ENCODE results near the gene TREX2. TPM values are rescaled to one million over a fixed set of nuclear protein-coding genes. Genes with fewer than 3 reads are reported as not detected.

The TREX2 gene
- total and polyA plus RNA-seq, 2 of the 4 experiments (the other 2 are of a cell fraction), result 0.36 to 0.84 TPM

GRCh38 chrX:153417637-153418036 is 28.2 kb downstream of the TREX2 start:
- no peaks in the 10 kb centered on the region for H4K20me1 ChIP-seq (ENCODE audit: insufficient read depth, low read length)
- TF ChIP-seq CEBPB (IDR thresholded peaks at IDR 0.05; ENCODE audit: low read depth, low read length), result no peak
- TF ChIP-seq MAZ (IDR thresholded peaks at IDR 0.05; ENCODE audit: borderline replicate concordance, low read depth, low read length), result no peak
- TF ChIP-seq RFX5 (IDR thresholded peaks at IDR 0.05; ENCODE audit: low read depth, low read length), result no peak
- no peak for TF ChIP-seq POLR2A (IDR thresholded peaks at IDR 0.05; ENCODE audit: low read depth, low read length)
- TF ChIP-seq NFE2L2 (IDR thresholded peaks at IDR 0.05; ENCODE audit: low read depth, low read length), result no peak
- no peak for TF ChIP-seq RAD21 (IDR thresholded peaks at IDR 0.05; ENCODE audit: low read length)
- TF ChIP-seq CTCF (conservative IDR thresholded peaks at IDR 0.05; ENCODE audit: low read depth, low read length), result no peak
- TF ChIP-seq FOS (IDR thresholded peaks at IDR 0.05; ENCODE audit: low read depth, low read length), result no peak
- no peak for TF ChIP-seq RCOR1 (IDR thresholded peaks at IDR 0.05; ENCODE audit: insufficient replicate concordance, low read length)
- H3K4me3 ChIP-seq (ENCODE audit: insufficient read depth, low read depth, low read length), result no peak overlapping the region
- no peak overlapping the region for H3K23ac ChIP-seq (ENCODE audit: low read depth, low read length)
- H2BK5ac ChIP-seq (ENCODE audit: low read depth, low read length, poor library complexity, severe bottlenecking), result no peak overlapping the region
- dilution Hi-C loops (cut with HindIII; ENCODE audit: low sequenced_read_pairs, unreplicated experiment), result no loop called here
- no peak overlapping the region for H3K9ac ChIP-seq (ENCODE audit: low read depth, low read length)
- CTCF ChIA-PET, result no interaction called here
- H3K4me1 ChIP-seq (ENCODE audit: control insufficient read depth, insufficient read depth, low read length), result no peaks in the 10 kb centered on the region
- in situ Hi-C loops (cut with MboI; ENCODE audit: low sequenced_read_pairs), result loop anchor here (25.0 kb wide), 1 partner anchor 230 kb away; the partner anchor contains the start of gene MAGEA1
- no peaks in the 10 kb centered on the region for H3K9me1 ChIP-seq (ENCODE audit: insufficient read depth, low read length)
- H2BK120ac ChIP-seq (ENCODE audit: low read depth, low read length), result no peak overlapping the region
- no peak overlapping the region for H4K8ac ChIP-seq (ENCODE audit: low read depth in 2 of 2, low read length in 2 of 2)
- no peak overlapping the region for H3K4me2 ChIP-seq (ENCODE audit: low read depth, low read length)
- no TSS peak for BruUV-seq (replicated peaks)
- intact Hi-C loops (cut with micrococcal nuclease), result no loop called here
- POLR2A ChIA-PET (ENCODE audit: unreplicated experiment), result no interaction called here
- no peak for DNase-seq
- WGBS, 2 experiments (ENCODE audit: extremely low coverage in 2 of 2, insufficient read length in 1 of 2), result 68% methylated on average over 5 of the region's 8 CpGs; no CpG with 5 or more reads in 1 of the 2 experiments
- H3K79me1 ChIP-seq (ENCODE audit: low read depth in 1 of 2, low read length in 2 of 2), result no peaks in the 10 kb centered on the region
- H3K18ac ChIP-seq (ENCODE audit: low read depth, low read length), result no peak overlapping the region
- no peak overlapping the region for H3K27ac ChIP-seq (ENCODE audit: insufficient read depth, low read length)
- ATAC-seq (ENCODE audit: low read depth), result no peak
- H2AK5ac ChIP-seq (ENCODE audit: low read depth, low read length), result no peak overlapping the region
- no peak overlapping the region for H2AFZ ChIP-seq (replicated peaks; ENCODE audit: low read length, poor library complexity)
- H4K91ac ChIP-seq (ENCODE audit: insufficient read depth, low read depth, low read length), result no peak overlapping the region
- peaks cover 10% of the 10 kb centered on the region for H3K27me3 ChIP-seq (ENCODE audit: control insufficient read depth, insufficient read depth, low read length)
- no peak overlapping the region for H2BK20ac ChIP-seq (ENCODE audit: low read depth, low read length)
- peaks cover 4% of the 10 kb centered on the region; the same call in 1 of the 2 replicates for H3K9me3 ChIP-seq (ENCODE audit: control insufficient read depth, insufficient read depth, low read length)
- H2AK9ac ChIP-seq (replicated peaks; ENCODE audit: low read depth, low read length, poor library complexity), result no peak overlapping the region
- H3K36me3 ChIP-seq (ENCODE audit: control insufficient read depth, insufficient read depth, low read length), result no peaks in the 10 kb centered on the region
- no peak overlapping the region for H3K14ac ChIP-seq (replicated peaks; ENCODE audit: low read depth, low read length)
- no peak overlapping the region for H4K5ac ChIP-seq (ENCODE audit: low read depth, low read length)
- no peak overlapping the region for H3K56ac ChIP-seq (ENCODE audit: extremely low read depth, insufficient read depth, low read length)
- H3K4ac ChIP-seq (ENCODE audit: low read depth, low read length), result no peak overlapping the region
- no peak overlapping the region for H2BK15ac ChIP-seq (ENCODE audit: low read depth, low read length)

All from IMR-90 (cell line).